ENCODE measurements around the gene HMGA1. TPM values are rescaled to one million over a fixed set of nuclear protein-coding genes. Genes with fewer than 3 reads are reported as not detected.
A peak's percentile ranks its signal among the peaks of the same experiment; 100 is the strongest.

HMGA1 gene
- total and polyA plus RNA-seq, 2 of the 13 experiments (the other 11 are each of a cell fraction or from before 2014, with no cell fraction given), result 117 to 145 TPM

DNA sequence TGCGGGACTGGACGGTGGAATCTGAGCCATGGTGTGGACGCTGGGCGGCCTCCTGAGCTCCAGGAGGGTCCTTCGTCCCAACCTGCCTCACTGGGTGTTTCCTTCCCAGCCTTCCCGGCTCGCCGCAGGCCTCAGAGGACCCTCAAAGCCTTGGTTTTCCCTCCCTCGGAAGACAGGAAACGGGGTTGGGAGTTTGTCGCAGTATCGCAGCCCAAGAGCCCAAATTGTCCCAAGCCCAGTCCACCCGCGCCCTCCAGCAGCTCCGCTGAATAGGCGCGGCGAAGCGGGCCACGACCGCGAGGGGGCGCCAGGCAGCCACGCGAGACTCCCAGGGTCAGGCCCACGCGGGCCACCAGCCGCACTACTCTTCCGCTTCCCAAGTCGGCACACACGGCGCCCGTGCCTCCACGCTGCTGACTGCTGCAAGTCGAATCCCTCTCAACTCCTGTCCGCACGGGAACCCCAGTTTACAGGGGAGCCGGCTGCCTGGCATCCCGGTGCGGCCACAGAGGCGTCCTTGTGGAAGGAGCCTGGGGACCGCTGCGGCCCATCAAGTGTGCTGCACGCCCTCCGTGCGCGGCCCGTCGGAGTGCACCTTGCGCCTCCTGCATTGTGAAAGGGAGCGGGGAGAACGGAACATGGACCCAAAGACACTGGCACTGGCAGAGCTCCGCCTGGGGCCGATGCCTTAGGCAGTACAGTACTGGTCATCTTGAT lies 40.4 kb upstream of the HMGA1 start (continued):
- peak; percentile 91 for TF ChIP-seq ZNF883 (CRISPR knock-in tag; IDR thresholded peaks at IDR 0.05; ENCODE audit: not compliant biosample characterization)
- TF ChIP-seq SRSF1 (optimal IDR thresholded peaks at IDR 0.05; ENCODE audit: low read depth, low read length), result peak; percentile 84
- TF ChIP-seq SMC3 (IDR thresholded peaks at IDR 0.05; ENCODE audit: low read length), result peak; percentile 58; the same call in 1 of the 2 replicates
- TF ChIP-seq, protein P1, sequence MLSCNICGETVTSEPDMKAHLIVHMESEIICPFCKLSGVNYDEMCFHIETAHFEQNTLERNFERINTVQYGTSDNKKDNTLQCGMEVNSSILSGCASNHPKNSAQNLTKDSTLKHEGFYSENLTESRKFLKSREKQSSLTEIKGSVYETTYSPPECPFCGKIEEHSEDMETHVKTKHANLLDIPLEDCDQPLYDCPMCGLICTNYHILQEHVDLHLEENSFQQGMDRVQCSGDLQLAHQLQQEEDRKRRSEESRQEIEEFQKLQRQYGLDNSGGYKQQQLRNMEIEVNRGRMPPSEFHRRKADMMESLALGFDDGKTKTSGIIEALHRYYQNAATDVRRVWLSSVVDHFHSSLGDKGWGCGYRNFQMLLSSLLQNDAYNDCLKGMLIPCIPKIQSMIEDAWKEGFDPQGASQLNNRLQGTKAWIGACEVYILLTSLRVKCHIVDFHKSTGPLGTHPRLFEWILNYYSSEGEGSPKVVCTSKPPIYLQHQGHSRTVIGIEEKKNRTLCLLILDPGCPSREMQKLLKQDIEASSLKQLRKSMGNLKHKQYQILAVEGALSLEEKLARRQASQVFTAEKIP (CRISPR knock-in tag; IDR thresholded peaks at IDR 0.05; ENCODE audit: borderline replicate concordance), result no peak
- TF ChIP-seq CEBPB (IDR thresholded peaks at IDR 0.05; ENCODE audit: borderline replicate concordance, low read depth, low read length), result no peak
- TF ChIP-seq ZBTB3 (CRISPR knock-in tag; IDR thresholded peaks at IDR 0.05; ENCODE audit: borderline replicate concordance, low read depth), result no peak
- TF ChIP-seq, protein P2, sequence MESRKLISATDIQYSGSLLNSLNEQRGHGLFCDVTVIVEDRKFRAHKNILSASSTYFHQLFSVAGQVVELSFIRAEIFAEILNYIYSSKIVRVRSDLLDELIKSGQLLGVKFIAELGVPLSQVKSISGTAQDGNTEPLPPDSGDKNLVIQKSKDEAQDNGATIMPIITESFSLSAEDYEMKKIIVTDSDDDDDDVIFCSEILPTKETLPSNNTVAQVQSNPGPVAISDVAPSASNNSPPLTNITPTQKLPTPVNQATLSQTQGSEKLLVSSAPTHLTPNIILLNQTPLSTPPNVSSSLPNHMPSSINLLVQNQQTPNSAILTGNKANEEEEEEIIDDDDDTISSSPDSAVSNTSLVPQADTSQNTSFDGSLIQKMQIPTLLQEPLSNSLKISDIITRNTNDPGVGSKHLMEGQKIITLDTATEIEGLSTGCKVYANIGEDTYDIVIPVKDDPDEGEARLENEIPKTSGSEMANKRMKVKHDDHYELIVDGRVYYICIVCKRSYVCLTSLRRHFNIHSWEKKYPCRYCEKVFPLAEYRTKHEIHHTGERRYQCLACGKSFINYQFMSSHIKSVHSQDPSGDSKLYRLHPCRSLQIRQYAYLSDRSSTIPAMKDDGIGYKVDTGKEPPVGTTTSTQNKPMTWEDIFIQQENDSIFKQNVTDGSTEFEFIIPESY (CRISPR knock-in tag; IDR thresholded peaks at IDR 0.05), result peak; percentile 57; the same call in 1 of the 2 replicates
- TF ChIP-seq ZNF776 (CRISPR knock-in tag; IDR thresholded peaks at IDR 0.05), result peak; percentile 93
- TF ChIP-seq ZIK1 (CRISPR knock-in tag; IDR thresholded peaks at IDR 0.05; ENCODE audit: borderline replicate concordance, low read depth), result no peak
- no peak for TF ChIP-seq POLR2G (IDR thresholded peaks at IDR 0.05; ENCODE audit: low read depth, low read length)
- no peak for TF ChIP-seq ZNF253 (CRISPR knock-in tag; IDR thresholded peaks at IDR 0.05; ENCODE audit: borderline replicate concordance)
- TF ChIP-seq ZSCAN20 (CRISPR knock-in tag; IDR thresholded peaks at IDR 0.05; ENCODE audit: borderline replicate concordance), result no peak
- TF ChIP-seq, protein P3, sequence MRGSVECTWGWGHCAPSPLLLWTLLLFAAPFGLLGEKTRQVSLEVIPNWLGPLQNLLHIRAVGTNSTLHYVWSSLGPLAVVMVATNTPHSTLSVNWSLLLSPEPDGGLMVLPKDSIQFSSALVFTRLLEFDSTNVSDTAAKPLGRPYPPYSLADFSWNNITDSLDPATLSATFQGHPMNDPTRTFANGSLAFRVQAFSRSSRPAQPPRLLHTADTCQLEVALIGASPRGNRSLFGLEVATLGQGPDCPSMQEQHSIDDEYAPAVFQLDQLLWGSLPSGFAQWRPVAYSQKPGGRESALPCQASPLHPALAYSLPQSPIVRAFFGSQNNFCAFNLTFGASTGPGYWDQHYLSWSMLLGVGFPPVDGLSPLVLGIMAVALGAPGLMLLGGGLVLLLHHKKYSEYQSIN (CRISPR knock-in tag; IDR thresholded peaks at IDR 0.05; ENCODE audit: borderline replicate concordance), result no peak
- TF ChIP-seq, protein P4, sequence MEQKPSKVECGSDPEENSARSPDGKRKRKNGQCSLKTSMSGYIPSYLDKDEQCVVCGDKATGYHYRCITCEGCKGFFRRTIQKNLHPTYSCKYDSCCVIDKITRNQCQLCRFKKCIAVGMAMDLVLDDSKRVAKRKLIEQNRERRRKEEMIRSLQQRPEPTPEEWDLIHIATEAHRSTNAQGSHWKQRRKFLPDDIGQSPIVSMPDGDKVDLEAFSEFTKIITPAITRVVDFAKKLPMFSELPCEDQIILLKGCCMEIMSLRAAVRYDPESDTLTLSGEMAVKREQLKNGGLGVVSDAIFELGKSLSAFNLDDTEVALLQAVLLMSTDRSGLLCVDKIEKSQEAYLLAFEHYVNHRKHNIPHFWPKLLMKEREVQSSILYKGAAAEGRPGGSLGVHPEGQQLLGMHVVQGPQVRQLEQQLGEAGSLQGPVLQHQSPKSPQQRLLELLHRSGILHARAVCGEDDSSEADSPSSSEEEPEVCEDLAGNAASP (CRISPR knock-in tag; IDR thresholded peaks at IDR 0.05; ENCODE audit: borderline replicate concordance), result peak; percentile 67; the same call in 1 of the 2 replicates
- no peak for TF ChIP-seq ZNF879 (CRISPR knock-in tag; IDR thresholded peaks at IDR 0.05)
- TF ChIP-seq ZFP36L1 (CRISPR knock-in tag; IDR thresholded peaks at IDR 0.05), result no peak
- TF ChIP-seq POGZ (CRISPR knock-in tag; IDR thresholded peaks at IDR 0.05), result peak; percentile 72

All from HepG2 (cell line).